ENCODE measurements around the gene UBE2J2.

UBE2J2 gene

DNA sequence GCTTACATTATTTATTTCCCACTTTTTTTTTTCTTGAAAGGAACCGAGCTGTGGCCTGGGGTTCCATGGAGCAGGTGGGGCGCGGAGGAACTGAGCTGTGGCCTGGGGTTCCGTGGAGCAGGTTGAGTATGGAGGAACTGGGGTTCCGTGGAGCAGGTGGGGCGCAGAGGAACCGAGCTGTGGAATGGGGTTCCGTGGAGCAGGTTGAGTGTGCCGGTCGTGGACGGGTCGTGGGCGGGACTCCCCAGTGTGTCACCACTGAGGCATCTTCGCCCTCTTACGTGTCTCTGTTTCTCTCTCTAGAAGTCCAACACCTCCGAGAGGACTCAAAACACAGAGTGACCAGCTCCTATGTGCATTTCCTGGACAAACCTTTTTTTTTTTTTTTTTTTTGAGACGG is 5.4 kb upstream of the UBE2J2 start:
- TF ChIP-seq CTCF (IDR thresholded peaks at IDR 0.05; ENCODE audit: low read depth, low read length) = no peak
- H3K36me3 ChIP-seq = no peaks in the 10 kb centered on the region
- no peak for DNase-seq

GRCh38 chr1:1278620-1279019 is 5.0 kb upstream of the UBE2J2 start:
- no peaks in the 10 kb centered on the region for H3K9me3 ChIP-seq
- H3K4me3 ChIP-seq (ENCODE audit: low read depth, low read length) = no peak overlapping the region
- no peaks in the 10 kb centered on the region for H3K36me3 ChIP-seq
- DNase-seq = no peak
- TF ChIP-seq CTCF (IDR thresholded peaks at IDR 0.05; ENCODE audit: low read depth, low read length) = no peak
- no peaks in the 10 kb centered on the region for H3K27me3 ChIP-seq
- peaks cover 3% of the 10 kb centered on the region for H3K4me1 ChIP-seq

More for the DNA sequence above, 5.4 kb upstream of the UBE2J2 start:
- Histone ChIP-seq H3K27me3 (no peaks in the 10 kb centered on the region), H3K4me1 (peaks cover 3% of the 10 kb centered on the region), H3K9me3 (no peaks in the 10 kb centered on the region), H3K4me3 (ENCODE audit: low read depth, low read length) (no peak overlapping the region)

DNA sequence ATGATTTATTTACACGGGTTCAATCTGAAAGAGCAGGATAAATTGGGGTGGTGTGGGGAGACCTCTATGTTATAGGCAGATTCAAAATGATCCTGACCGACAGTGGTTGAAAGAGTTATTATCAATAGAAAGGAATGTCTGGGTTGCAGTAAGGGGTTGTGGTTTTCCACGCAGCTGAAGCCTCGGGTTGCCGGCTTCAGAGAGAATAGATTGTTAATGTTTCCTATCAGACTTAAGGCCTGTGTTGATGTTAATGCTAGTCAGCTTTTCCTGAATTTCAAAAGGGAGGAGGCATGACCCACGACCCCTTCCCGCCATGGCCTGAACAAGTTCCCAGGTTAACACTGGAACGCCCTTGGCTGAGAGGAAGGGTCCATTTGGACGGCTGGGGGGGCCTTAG is 2.2 kb upstream of the UBE2J2 start:
- DNase-seq = no peak
- no peaks in the 10 kb centered on the region for H3K27me3 ChIP-seq
- no peaks in the 10 kb centered on the region for H3K9me3 ChIP-seq
- H3K36me3 ChIP-seq = peaks cover 8% of the 10 kb centered on the region
- no peak overlapping the region for H3K4me3 ChIP-seq (ENCODE audit: low read depth, low read length)
- no peaks in the 10 kb centered on the region for H3K4me1 ChIP-seq
- no peak for TF ChIP-seq CTCF (IDR thresholded peaks at IDR 0.05; ENCODE audit: low read depth, low read length)

GRCh38 chr1:1274931-1275431 is 1.3 kb upstream of the UBE2J2 start:
- no peak for DNase-seq
- no peaks in the 10 kb centered on the region for H3K4me1 ChIP-seq
- no peak for TF ChIP-seq CTCF (IDR thresholded peaks at IDR 0.05; ENCODE audit: low read depth, low read length)
- no peaks in the 10 kb centered on the region for H3K9me3 ChIP-seq
- H3K36me3 ChIP-seq = peaks cover 9% of the 10 kb centered on the region
- no peaks in the 10 kb centered on the region for H3K27me3 ChIP-seq
- no peak overlapping the region for H3K4me3 ChIP-seq (ENCODE audit: low read depth, low read length)

GRCh38 chr1:1274299-1274930 is 761 bp upstream of the UBE2J2 start:
- Histone ChIP-seq H3K9me3 (no peaks in the 10 kb centered on the region), H3K27me3 (no peaks in the 10 kb centered on the region), H3K36me3 (peaks cover 12% of the 10 kb centered on the region), H3K4me1 (no peaks in the 10 kb centered on the region), H3K4me3 (ENCODE audit: low read depth, low read length) (peak overlapping the region; percentile 62)
- DNase-seq = no peak
- TF ChIP-seq CTCF (IDR thresholded peaks at IDR 0.05; ENCODE audit: low read depth, low read length) = no peak

DNA sequence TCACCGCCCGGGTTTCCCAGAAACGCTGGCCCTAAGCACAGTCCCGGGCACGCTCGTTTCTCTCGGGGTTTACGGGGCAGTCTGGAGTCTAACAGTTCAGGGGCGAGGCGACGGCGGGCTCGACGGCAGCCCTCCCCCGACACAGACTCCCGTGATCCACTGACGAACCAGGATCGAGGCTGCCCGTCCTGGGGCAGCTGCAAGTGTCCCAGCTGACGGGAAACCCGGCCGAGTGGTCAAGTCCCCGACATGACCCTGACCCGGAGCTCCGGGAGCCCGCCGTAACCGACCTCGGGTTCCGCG is 494 bp downstream of the UBE2J2 start:
- Histone ChIP-seq H3K9me3 (no peaks in the 10 kb centered on the region), H3K4me3 (ENCODE audit: low read depth, low read length) (peak overlapping the region; percentile 94), H3K4me1 (no peaks in the 10 kb centered on the region), H3K36me3 (peaks cover 17% of the 10 kb centered on the region), H3K27me3 (no peaks in the 10 kb centered on the region)
- TF ChIP-seq CTCF (IDR thresholded peaks at IDR 0.05; ENCODE audit: low read depth, low read length) = no peak
- no peak for DNase-seq

All from BE2C (cell line).